ENCODE results near the gene USP5.
"Not testable (repeated sequence)": the region's sequence is repeated elsewhere in the genome, so short reads cannot be mapped to it uniquely, and the experiment has no call there.

USP5 gene

GRCh38 chr12:6861391-6861790 lies 9.4 kb downstream of the USP5 start:
- Histone ChIP-seq H3K23ac (ENCODE audit: low read length) (no peak overlapping the region), H3K56ac (ENCODE audit: low read length) (no peak overlapping the region), H3K27me3 (ENCODE audit: insufficient read depth, low read length, poor library complexity) (no peaks in the 10 kb centered on the region), H2BK120ac (ENCODE audit: low read depth, low read length) (no peak overlapping the region), H4K8ac (ENCODE audit: low read depth, low read length) (no peak overlapping the region), H3K79me1 (ENCODE audit: low read length) (no peaks in the 10 kb centered on the region), H3K9ac (ENCODE audit: low read length) (no peak overlapping the region), H3K18ac (ENCODE audit: low read length) (no peak overlapping the region), H4K5ac (ENCODE audit: low read length) (no peak overlapping the region), H3K4me2 (ENCODE audit: low read length) (no peak overlapping the region), H3K4me3 (ENCODE audit: low read length) (no peak overlapping the region), H3K79me2 (ENCODE audit: control insufficient read depth, insufficient read depth, low read length) (no peaks in the 10 kb centered on the region), H2BK5ac (ENCODE audit: low read length) (no peak overlapping the region), H2AK5ac (ENCODE audit: low read length) (no peak overlapping the region), H3K4ac (ENCODE audit: low read depth, low read length) (no peak overlapping the region), H3K36me3 (ENCODE audit: control insufficient read depth, insufficient read depth, low read length) (peaks cover 20% of the 10 kb centered on the region), H3K4me1 (ENCODE audit: control insufficient read depth, low read depth, low read length) (no peaks in the 10 kb centered on the region), H3K27ac (ENCODE audit: low read depth, low read length) (no peak overlapping the region), H2BK15ac (replicated peaks; ENCODE audit: low read depth) (no peak overlapping the region)
- no peak for DNase-seq
- no CpG with 5 or more reads among the region's 9 CpGs for WGBS (ENCODE audit: extremely low coverage, insufficient coverage, low lambda C conversion rate)

GRCh38 chr12:6863033-6863432 lies 11.1 kb downstream of the USP5 start:
- H4K5ac ChIP-seq (ENCODE audit: low read length): no peak overlapping the region
- H3K18ac ChIP-seq (ENCODE audit: low read length): no peak overlapping the region
- no peak overlapping the region for H3K4me3 ChIP-seq (ENCODE audit: low read length)
- no peak overlapping the region for H3K23ac ChIP-seq (ENCODE audit: low read length)
- H3K9ac ChIP-seq (ENCODE audit: low read length): no peak overlapping the region
- no peak overlapping the region for H3K56ac ChIP-seq (ENCODE audit: low read length)
- H3K4me1 ChIP-seq (ENCODE audit: control insufficient read depth, low read depth, low read length): peaks cover 4% of the 10 kb centered on the region
- no peaks in the 10 kb centered on the region for H3K27me3 ChIP-seq (ENCODE audit: insufficient read depth, low read length, poor library complexity)
- H3K4ac ChIP-seq (ENCODE audit: low read depth, low read length): no peak overlapping the region
- H3K27ac ChIP-seq (ENCODE audit: low read depth, low read length): no peak overlapping the region
- H2BK5ac ChIP-seq (ENCODE audit: low read length): no peak overlapping the region
- no peak for DNase-seq
- no peak overlapping the region for H2BK120ac ChIP-seq (ENCODE audit: low read depth, low read length)
- H2BK15ac ChIP-seq (replicated peaks; ENCODE audit: low read depth): no peak overlapping the region
- no peak overlapping the region for H3K4me2 ChIP-seq (ENCODE audit: low read length)
- peaks cover under 1% of the 10 kb centered on the region for H3K79me1 ChIP-seq (ENCODE audit: low read length)
- peaks cover 6% of the 10 kb centered on the region for H3K79me2 ChIP-seq (ENCODE audit: control insufficient read depth, insufficient read depth, low read length)
- H3K36me3 ChIP-seq (ENCODE audit: control insufficient read depth, insufficient read depth, low read length): peaks cover 18% of the 10 kb centered on the region
- no peak overlapping the region for H2AK5ac ChIP-seq (ENCODE audit: low read length)
- no CpG with 5 or more reads among the region's 11 CpGs for WGBS (ENCODE audit: extremely low coverage, insufficient coverage, low lambda C conversion rate)
- no peak overlapping the region for H4K8ac ChIP-seq (ENCODE audit: low read depth, low read length)

- Histone ChIP-seq H4K8ac (ENCODE audit: low read depth, low read length) (no peak overlapping the region), H3K36me3 (ENCODE audit: control insufficient read depth, insufficient read depth, low read length) (peaks cover 17% of the 10 kb centered on the region), H3K9ac (ENCODE audit: low read length) (no peak overlapping the region), H2BK15ac (replicated peaks; ENCODE audit: low read depth) (no peak overlapping the region), H3K79me1 (ENCODE audit: low read length) (peaks cover 4% of the 10 kb centered on the region), H3K27ac (ENCODE audit: low read depth, low read length) (no peak overlapping the region), H3K18ac (ENCODE audit: low read length) (no peak overlapping the region), H4K5ac (ENCODE audit: low read length) (no peak overlapping the region), H3K23ac (ENCODE audit: low read length) (no peak overlapping the region), H3K4me3 (ENCODE audit: low read length) (no peak overlapping the region), H3K79me2 (ENCODE audit: control insufficient read depth, insufficient read depth, low read length) (peaks cover 13% of the 10 kb centered on the region), H3K4me1 (ENCODE audit: control insufficient read depth, low read depth, low read length) (peaks cover 4% of the 10 kb centered on the region), H3K56ac (ENCODE audit: low read length) (no peak overlapping the region), H3K4ac (ENCODE audit: low read depth, low read length) (no peak overlapping the region), H2BK120ac (ENCODE audit: low read depth, low read length) (no peak overlapping the region), H2AK5ac (ENCODE audit: low read length) (no peak overlapping the region), H3K4me2 (ENCODE audit: low read length) (no peak overlapping the region), H3K27me3 (ENCODE audit: insufficient read depth, low read length, poor library complexity) (no peaks in the 10 kb centered on the region), H2BK5ac (ENCODE audit: low read length) (no peak overlapping the region)
- WGBS (ENCODE audit: extremely low coverage, insufficient coverage, low lambda C conversion rate): no CpG with 5 or more reads among the region's 16 CpGs
- DNase-seq: no peak
These were observed 11.8 kb downstream of the USP5 start for GRCh38 chr12:6863586-6864321.

DNA sequence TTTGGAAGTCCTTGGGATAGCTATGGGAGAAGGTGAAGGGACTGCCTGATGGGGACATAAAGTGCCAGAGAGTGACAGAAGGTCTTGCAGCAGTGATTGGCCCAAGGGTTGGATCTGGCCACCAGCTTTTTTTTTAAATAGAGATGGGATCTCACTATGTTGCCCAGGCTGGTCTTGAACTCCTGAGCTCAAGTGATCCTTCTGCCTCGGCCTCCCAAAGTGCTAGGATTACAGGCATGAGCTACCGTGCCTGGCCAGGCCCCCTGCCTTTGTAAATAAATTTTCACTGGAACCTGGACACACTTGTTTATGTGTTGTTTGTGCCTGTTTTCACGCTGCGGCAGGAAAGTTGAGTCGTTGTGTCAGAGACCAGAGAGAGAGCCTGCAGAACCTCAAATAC lies 13.4 kb downstream of the USP5 start:
- H3K79me1 ChIP-seq (ENCODE audit: low read length); H3K4ac ChIP-seq (ENCODE audit: low read depth, low read length); H3K56ac ChIP-seq (ENCODE audit: low read length); DNase-seq; H4K8ac ChIP-seq (ENCODE audit: low read depth, low read length); H3K27ac ChIP-seq (ENCODE audit: low read depth, low read length); H3K27me3 ChIP-seq (ENCODE audit: insufficient read depth, low read length, poor library complexity); H2BK120ac ChIP-seq (ENCODE audit: low read depth, low read length); H3K18ac ChIP-seq (ENCODE audit: low read length); H2AK5ac ChIP-seq (ENCODE audit: low read length); H3K4me2 ChIP-seq (ENCODE audit: low read length); H2BK5ac ChIP-seq (ENCODE audit: low read length); H3K4me1 ChIP-seq (ENCODE audit: control insufficient read depth, low read depth, low read length); H3K23ac ChIP-seq (ENCODE audit: low read length); H2BK15ac ChIP-seq (replicated peaks; ENCODE audit: low read depth); H3K4me3 ChIP-seq (ENCODE audit: low read length); H4K5ac ChIP-seq (ENCODE audit: low read length); H3K9ac ChIP-seq (ENCODE audit: low read length): not testable (repeated sequence)
- no CpG with 5 or more reads among the region's 5 CpGs for WGBS (ENCODE audit: extremely low coverage, insufficient coverage, low lambda C conversion rate)
- Histone ChIP-seq H3K36me3 (ENCODE audit: control insufficient read depth, insufficient read depth, low read length) (peaks cover 18% of the 10 kb centered on the region), H3K79me2 (ENCODE audit: control insufficient read depth, insufficient read depth, low read length) (peaks cover 16% of the 10 kb centered on the region)

- Histone ChIP-seq H3K27ac (ENCODE audit: low read depth, low read length) (no peak overlapping the region), H3K4me1 (ENCODE audit: control insufficient read depth, low read depth, low read length) (peaks cover 4% of the 10 kb centered on the region), H2BK120ac (ENCODE audit: low read depth, low read length) (no peak overlapping the region), H3K27me3 (ENCODE audit: insufficient read depth, low read length, poor library complexity) (no peaks in the 10 kb centered on the region), H3K4me3 (ENCODE audit: low read length) (no peak overlapping the region), H3K36me3 (ENCODE audit: control insufficient read depth, insufficient read depth, low read length) (peaks cover 10% of the 10 kb centered on the region), H3K23ac (ENCODE audit: low read length) (peak overlapping the region; percentile 48), H4K8ac (ENCODE audit: low read depth, low read length) (no peak overlapping the region), H3K18ac (ENCODE audit: low read length) (no peak overlapping the region), H2AK5ac (ENCODE audit: low read length) (no peak overlapping the region), H4K5ac (ENCODE audit: low read length) (no peak overlapping the region), H2BK5ac (ENCODE audit: low read length) (no peak overlapping the region), H3K4me2 (ENCODE audit: low read length) (peak overlapping the region; percentile 74), H2BK15ac (replicated peaks; ENCODE audit: low read depth) (no peak overlapping the region), H3K9ac (ENCODE audit: low read length) (peak overlapping the region; percentile 79), H3K79me2 (ENCODE audit: control insufficient read depth, insufficient read depth, low read length) (peaks cover 16% of the 10 kb centered on the region), H3K56ac (ENCODE audit: low read length) (peak overlapping the region; percentile 90), H3K4ac (ENCODE audit: low read depth, low read length) (peak overlapping the region; percentile 39), H3K79me1 (ENCODE audit: low read length) (peaks cover 13% of the 10 kb centered on the region)
- WGBS (ENCODE audit: extremely low coverage, insufficient coverage, low lambda C conversion rate): no CpG with 5 or more reads among the region's 19 CpGs
- DNase-seq: no peak
These were observed 14.4 kb downstream of the USP5 start for GRCh38 chr12:6866163-6866919.

Data from mesendoderm (in vitro differentiated cells).